GDM1 (cell line): ENCODE measurements around the gene AVEN.
"Not testable (repeated sequence)": the region's sequence is repeated elsewhere in the genome, so short reads cannot be mapped to it uniquely, and the experiment has no call there.

Experiments
- DNase-seq: peaks from one replicate; lab custom pipeline; 2025; lab: John Stamatoyannopoulos, UW

AVEN gene

DNA sequence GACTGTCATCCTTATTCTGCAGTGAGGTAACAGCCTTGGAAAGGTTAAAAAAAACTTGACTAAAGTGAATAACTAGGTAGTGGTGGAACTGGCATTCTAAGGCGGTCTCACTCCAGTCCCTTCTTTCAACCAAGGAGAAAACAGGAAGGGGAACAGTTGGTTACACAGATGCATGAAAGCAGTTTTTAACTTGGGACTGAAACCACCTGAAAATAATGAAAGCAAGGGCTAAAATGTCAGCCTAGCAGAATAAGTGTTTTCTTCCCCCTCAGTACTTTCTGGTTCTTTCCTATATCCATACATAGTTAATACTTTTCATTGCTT is 748 bp upstream of the AVEN start:
- peak; percentile 14 for DNase-seq

DNA sequence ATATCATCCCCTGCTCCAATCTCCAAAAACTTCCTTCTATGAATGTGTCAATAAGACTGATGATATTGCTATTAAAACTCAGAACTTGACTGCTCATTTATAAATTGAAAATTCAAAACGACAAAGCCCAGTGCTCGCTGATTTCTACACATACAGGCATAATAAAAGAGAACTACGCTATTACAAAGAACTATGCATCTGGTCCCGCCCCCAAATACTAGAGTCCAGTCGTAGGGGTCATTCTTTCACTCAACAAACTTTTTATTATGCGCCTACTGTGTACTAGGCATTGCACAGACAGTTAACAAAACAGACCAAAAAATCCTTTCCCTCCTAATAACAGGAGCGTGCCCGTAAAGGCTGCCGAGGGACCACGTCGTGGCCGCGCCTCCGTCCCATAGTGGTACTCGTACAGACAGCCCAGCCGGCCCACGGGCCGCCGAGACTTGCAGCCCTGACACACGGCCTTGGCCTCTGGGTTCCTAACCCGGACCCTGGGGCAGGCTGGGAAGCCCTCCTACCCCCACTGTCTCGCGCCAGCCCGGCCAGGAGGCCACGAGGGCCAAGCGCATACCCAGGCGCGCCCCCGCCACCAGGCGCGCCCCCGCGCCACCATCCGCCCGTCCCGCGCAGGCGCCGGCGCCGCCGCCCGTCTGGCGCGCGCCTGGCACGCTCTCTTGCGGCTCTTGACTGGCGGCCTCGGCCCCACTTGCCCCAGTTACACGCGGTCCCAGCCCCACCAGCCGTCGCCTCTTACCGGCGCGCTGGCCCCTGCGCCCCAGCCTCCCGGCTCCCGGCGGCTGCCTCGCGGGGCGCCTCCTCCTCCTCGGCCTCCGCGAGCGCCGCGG is 757 bp downstream of the AVEN start:
- DNase-seq: peak; percentile 66

DNA sequence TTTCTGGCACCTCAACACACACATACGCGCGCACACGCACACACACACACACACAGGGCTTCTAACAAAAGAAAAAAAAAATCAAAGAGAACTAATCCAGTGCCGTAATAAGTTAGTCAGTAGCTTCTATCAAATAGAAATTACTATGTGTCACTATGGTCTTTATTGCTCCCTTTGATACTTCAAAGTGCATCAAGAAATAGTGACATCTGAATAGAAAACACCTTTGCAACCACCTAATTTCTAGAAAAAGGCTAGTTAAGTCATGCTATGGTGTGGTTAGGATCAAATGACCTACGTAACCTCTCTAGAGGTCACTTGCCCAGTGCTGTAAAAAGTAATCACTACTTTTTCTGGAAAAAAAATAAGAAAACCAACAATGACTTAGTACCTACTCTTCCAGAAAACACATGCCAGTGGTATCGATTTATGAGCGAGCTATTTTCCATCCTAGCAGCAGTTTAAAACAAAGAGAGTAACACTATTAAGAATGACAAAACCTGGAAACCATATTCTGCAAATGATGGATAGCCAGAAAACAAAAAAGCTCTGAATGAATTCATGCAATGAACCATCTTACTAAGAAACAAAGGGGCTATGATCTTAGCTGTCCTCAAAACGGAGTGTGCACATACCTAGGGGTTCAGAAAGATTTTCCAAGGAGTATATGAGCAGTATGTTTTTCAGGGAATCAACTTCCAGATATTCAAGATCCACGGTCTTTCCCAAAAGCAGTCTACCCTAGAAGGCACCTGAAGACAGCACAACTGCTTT is 6.8 kb downstream of the AVEN start:
- DNase-seq: no peak

DNA sequence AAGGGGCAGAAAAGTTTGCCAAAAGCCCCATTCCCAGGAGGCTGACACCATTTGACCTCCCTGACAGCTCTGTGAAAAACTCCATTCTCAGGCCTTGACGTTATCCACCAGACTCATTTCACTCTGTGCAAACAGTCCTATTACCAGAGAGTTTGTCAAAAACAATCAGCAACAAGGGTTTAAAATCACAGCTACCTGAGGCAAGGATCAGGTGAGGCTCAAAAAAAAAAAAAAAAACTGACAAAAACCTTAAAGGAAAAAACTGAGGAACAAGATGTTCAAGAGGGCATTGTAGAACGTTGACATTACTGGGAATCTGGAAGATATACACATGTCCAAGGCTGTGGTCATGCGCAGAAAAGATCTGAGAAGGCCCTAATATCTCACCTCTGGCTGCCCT is 11.4 kb downstream of the AVEN start:
- DNase-seq: no peak

DNA sequence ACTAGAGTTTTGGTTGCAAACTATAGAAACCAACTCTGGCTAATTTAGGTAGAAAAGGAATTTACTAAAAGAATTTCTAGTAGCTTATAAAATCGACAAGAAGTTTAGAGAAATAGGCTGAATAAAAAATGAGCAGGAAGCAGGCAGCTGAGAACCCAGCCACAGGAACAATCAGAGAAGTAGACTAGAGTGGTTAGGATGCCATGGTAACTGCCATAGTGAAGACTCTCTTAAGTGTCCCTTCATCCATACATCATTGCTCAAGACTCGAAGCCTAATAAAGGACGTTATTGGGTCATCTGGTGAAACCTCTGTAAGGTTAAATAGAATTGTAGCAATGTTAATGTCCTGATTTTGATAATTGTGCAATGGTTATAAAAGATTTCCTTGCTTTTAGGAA is 13.8 kb downstream of the AVEN start:
- no peak for DNase-seq

DNA sequence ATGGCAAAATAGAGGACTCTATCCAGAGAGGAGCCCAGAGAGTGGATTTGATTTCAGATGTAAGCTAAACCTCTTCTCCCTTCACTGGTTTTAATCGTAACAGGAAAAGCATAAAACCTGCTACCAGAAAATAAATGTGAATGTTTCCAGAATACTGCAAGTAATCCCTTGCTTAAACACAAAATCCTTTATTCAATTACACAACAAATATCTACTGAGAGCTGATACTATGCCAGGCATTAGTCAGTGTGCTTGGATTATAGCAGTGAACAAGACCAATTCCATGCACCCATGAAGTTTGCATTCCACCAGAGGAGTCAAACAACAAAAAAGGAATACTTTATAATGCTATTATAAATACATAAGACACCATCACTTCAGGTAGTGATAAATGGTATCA is 15.1 kb downstream of the AVEN start:
- no peak for DNase-seq

DNA sequence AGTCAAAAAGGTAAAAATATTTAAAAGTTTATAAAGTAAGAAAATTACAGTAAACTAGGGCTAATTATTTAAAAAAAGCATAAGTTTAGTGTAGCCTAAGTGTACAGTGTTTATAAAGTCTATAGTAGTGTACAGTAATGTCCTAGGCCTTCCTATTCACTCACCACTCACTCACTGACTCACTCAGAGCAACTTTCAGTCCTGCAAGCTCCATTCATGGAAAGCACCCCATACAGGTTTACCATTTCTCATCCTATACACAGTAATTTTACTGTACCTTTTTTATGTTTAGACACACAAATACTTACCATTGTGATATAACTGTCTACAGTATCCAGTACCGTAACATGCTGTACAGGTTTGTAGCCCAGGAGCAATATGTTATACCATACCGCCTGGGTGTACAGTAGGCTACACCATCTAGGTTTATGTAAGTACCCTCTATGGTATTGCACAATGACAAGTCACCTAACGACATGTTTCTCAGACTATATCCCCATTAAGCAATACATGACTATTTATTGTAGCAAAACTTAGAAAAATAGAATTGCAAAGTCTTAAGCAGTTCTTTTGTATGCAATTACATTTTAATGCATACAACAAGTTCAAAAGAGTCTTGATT is 19.5 kb downstream of the AVEN start:
- DNase-seq: no peak

DNA sequence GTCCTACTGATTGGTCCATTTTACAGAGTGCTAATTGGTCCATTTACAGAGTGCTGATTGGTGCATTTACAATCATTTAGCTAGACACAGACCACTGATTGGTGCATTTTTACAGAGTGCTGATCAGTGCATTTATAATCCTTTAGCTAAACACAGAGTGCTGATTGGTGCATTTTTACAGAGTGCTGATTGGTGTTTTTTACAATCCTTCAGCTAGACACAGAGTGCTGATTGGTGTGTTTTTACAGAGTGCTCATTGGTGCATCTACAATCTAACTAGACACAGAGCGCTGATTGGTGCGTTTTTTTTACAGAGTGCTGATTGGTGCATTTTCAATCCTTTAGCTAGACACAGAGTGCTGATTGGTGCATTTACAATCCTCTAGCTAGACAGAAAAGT is 20.3 kb downstream of the AVEN start:
- DNase-seq: not testable (repeated sequence)

DNA sequence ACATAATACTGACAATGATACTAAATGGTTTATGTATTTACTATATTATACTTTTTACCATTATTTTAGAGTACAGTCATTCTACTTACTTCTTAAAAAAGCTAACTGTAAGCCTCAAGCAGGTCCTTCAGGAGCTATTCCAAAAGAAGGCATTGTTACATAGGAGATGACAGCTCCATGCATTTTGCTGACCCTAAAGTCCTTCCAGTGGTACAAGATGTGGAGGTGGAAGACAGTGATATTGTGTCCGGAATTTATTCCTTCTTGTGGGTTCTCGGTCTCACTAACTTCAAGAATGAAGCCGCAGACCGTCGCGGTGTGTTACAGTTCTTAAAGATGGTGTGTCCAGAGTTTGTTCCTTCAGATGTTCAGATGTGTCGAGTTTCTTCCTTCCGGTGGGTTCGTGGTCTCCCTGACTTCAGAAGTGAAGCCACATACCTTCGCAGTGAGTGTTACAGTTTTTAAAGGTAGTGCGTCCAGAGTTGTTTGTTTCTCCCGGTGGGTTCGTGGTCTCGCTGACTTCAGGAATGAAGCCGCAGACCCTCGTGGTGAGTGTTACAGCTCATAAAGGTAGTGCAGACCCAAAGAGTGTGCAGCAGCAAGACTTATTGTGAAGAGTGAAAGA is 20.9 kb downstream of the AVEN start:
- DNase-seq: no peak

DNA sequence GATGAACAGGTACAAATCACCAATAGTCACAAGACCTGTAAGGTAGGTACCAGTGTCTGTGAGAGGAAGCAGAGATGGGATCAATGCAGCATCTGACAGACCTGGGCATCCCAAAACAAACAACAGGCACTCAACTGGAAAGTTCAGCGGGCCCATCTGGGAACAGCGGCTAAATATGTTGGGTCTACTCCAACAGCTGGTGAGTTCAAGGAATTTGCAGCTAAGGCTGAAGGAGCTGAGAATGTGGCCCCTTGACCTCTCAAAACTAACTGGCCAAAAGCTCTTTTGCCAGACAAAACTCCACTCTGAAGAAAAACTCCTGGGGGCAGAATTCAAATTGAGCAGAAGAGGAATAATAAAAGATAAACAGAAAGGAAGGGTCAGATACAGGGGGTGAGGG is 24.4 kb downstream of the AVEN start:
- DNase-seq: no peak

DNA sequence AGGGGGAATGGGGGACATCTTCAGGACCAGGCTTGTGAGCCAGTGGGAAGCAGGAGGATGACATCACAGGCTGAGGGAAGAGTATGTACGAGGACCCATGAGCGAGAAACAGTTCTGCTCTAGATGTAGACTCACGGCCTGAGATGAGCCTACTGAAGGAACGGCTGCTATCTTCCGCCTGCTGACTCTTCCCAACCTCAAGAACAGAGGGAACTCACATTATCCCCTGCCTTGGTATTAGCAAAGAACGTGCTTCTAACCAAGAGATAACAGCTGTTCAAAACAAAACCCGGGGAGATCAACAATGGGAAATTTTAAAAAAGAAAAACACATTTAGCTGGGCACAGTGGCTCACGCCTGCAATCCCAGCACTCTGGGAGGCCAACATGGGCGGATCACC is 25.3 kb downstream of the AVEN start:
- no peak for DNase-seq

DNA sequence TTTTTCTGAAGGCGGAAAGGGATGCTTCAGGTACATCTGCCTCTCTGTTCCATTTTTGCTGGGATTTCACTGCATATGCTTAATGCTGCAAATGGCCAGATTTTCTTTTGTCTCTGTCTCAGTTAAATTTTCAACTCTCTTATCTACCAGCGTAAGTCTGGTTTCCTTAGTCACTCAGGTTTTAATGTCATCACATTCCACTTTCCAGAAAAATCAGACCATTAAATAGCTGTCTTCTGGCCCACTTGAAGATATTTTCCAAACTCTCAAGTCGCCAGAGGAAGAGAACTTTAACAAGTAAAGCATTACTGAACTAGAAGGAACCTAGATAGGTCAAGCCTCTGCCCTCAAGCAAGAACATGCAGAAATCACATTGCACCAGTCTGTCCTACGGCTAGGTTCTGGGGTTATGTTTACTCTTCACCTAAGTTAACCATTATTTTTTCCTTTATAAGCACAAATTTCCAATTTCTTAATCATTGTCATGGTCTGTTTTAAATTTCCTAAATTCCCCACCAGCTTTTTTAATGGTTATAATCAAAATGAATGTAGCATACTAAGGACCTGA is 26.5 kb downstream of the AVEN start:
- DNase-seq: no peak

DNA sequence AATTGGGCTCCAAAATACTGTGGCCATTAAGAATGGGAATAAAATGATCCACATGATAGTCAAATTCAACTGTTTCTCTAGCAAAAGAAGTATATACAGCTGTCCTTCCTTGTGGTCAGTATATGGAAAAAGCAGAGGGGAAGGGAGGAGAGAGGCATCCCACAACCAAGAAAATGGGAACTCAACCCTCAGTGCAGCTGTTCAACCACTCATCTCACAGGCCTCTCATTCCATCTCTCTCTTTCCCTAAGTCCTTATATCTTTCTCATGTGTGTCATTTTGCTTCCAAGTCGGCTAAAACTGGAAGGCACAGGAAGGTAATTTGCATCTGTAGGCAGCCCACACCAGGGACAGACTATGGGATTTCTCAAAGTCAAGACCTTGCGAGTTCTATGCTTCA is 27.5 kb downstream of the AVEN start:
- no peak for DNase-seq

DNA sequence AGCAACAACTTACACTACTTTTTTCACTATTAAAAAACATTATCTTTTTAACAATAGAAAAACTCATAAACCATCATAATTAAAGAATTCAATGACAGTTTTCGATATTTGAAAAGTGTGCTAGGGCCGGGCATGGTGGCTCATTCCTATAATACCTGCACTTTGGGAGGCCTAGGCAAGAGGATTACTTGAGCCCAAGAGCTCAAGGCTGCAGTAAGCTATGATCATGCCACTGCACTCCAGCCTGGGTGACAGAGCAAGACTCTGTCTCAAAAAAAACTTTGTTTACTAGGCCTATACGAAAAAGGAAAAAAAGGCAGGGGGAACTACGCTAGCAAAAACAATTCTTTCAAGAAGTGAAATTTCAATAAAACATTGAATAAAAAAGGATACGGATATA is 28.1 kb downstream of the AVEN start:
- no peak for DNase-seq

DNA sequence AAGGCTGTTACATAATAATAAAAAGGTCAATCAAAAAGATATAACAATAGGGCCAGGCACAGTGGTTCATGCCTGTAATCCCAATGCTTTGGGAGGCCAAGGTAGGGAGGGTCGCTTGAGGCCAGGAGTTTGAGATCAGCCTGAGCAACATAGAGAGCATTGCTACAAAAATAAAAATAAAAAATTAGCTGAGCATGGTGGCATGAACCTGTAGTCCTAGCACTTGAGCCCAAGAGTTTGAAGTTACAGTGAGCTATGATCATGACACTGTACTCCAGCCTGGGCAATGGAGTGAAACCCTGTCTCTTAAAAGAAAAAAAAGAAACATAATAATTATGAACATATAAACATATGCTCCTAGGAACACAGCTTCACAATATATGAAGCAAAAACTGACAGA is 29.3 kb downstream of the AVEN start:
- DNase-seq: no peak

DNA sequence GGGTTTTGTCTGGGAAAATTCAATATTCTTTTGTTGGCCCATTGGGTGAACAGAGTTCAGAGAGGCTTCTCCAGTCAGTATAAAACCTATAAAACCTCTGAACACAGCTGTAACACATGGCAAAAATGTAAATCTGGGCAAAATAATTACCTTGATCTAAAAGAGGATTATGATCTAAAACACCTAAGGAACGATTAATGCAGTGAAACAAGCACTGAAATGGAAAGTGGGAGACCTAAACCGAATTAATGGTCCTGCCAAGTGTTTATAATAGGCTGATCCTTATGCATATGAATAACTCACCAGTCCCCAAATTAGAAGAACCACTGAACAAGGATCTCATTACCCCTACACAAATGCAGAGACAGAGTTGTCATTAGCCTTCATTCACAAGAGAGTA is 32.6 kb downstream of the AVEN start:
- DNase-seq: no peak

DNA sequence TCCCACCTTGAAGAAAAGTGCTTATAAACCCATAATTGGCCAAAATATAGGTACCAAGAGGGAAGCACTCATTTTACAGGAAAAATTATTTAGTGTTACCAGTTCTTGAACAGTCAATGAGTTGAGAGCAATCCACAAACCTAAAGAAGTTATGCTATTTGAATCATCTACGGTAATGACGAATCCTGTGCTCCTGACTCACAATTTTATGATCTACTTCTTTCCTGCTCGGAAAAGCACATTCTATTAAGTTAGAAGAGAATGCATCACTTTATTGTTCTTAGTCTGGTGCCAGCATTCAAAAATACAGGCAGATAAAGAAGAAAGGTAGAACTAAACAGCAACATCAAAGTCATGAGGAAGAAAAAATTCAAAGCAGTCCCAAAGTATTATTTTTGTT is 37.5 kb downstream of the AVEN start:
- no peak for DNase-seq

DNA sequence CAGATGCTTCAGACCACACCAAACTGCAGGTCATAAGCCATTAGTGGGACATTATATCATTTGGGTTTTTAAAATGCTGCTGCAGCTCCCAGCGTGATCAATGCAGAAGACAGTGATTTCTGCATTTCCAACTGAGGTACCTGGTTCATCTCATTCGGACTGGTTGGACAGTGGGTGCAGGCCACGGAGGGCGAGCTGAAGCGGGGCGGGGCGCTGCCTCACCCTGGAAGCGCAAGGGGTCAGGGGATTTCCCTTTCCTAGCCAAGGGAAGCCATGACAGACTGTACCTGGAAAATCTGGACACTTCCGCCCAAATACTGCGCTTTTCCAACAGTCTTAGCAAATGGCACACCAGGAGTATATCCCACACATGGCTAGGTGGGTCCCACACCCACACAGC is 43.3 kb downstream of the AVEN start:
- not testable (repeated sequence) for DNase-seq

DNA sequence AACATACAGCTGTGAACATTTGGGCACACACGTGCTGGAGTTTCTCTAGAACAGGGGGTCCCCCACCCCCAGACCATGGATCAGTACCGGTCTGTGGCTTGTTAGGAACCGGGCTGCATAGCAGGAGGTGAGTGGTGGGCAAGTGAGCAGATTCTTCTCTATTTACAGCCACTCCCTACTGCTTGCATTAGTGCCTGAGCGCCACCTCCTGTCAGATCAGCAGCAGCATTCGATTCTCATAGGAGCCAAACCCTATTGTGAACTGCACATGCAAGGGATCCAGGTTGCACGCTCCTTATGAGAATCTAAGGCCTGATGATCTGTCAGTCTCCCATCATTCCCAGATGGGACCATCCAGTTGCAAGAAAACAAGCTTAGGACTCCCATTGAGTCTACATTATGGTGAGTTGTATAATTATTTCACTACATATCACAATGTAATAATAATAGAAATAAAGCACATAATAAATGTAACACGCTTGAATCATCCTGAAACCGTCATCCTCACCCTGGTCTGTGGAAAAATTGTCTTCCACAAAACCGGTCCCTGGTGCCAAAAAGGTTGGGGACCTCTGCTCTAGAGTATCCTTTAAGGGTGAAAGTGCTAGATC is 44.9 kb downstream of the AVEN start:
- peak; percentile 5 for DNase-seq

DNA sequence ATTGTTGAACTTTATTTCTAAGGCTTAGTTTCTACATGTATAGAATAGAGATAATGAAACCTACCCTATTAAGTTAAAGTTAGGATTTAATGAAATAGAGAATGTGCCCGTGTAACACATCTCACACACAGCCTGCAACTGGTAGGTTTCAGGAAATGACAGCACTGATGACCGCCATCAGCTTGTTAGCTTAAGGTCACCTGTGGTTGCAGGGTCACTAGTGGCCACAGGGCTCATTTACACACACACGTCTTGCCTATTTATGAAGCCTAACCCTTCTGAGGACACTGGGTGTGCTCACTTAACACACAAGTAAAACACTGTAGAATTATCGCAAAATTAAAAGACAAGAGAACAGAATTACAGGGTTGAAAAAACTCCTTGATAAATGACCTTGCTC is 50.6 kb downstream of the AVEN start:
- no peak for DNase-seq

DNA sequence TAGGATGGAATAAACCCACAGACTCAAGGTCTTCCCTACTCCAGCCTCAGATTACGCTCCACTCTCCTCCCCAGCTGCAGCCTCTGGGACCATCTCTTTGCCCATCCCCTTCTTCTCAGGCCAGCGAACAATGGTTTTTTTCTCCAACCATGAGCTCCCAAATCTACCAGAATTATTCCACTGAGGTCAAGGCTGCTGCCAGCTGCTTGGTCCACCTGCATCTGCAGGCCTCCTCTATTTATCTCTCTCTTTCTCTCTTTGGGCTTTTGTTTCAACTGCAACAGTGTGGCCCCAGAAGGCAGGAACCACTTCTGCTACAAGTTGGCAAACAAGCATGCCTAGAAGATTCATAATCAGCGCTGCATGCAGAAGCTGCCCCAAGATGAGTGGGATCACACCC is 51.6 kb downstream of the AVEN start:
- no peak for DNase-seq

DNA sequence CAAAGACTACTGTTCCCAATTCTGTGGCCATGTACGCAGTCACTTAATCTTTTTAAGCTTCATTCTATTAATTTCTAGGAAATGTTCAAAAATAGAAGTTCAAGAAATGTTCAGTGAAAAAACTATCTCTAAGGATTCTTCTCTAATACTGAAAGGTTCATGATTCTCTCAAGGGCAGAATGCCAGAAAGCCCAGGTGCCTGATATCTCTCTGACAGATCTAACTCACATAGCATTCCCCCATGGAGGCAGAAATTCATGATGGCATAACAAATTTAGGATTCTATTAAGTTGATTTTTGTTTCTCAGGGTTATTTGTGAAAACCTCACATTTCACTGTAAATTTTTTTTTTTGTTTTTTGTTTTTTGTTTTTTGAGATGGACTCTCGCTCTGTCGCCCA is 53.3 kb downstream of the AVEN start:
- no peak for DNase-seq
